Fibroblast of pulmonary artery (primary cell): ENCODE results near the gene IFNGR1.
A peak's percentile ranks its signal among the peaks of the same experiment; 100 is the strongest.

ENCODE experiments used
- DNase-seq: peaks from one replicate; pipeline ENCODE4 v3.0.0-alpha.2; 2010; ENCODE audit warnings: low read depth
- H3K4me3 ChIP-seq: replicated peaks from 2 replicates; pipeline ENCODE4 v1.5.1; 2011; ENCODE audit warnings: low read depth, mild to moderate bottlenecking, control low read depth, low read length, moderate library complexity
- CTCF ChIP-seq: IDR thresholded peaks from 2 replicates; pipeline ENCODE4 v1.5.1; 2011; ENCODE audit warnings: mild to moderate bottlenecking, control low read depth, low read length, inconsistent platforms; ENCODE audit errors: missing control alignments

IFNGR1 gene

GRCh38 chr6:137218917-137219663 is at the start of gene IFNGR1:
Gene IFNGR1 (minus strand): TSS chr6:137219385. CDS start chr6:137219327, 58 bp downstream.
- peak within 1 kb of the TSS; percentile 82 for H3K4me3 ChIP-seq
- peak; percentile 96 for DNase-seq
- no peak for TF ChIP-seq CTCF

GRCh38 chr6:137268911-137269310 is 49.7 kb upstream of the IFNGR1 start:
- H3K4me3 ChIP-seq: no peak overlapping the region
- no peak for TF ChIP-seq CTCF
- no peak for DNase-seq

GRCh38 chr6:137266309-137266586 is 47.1 kb upstream of the IFNGR1 start:
- peak; percentile 30 for DNase-seq
- H3K4me3 ChIP-seq: no peak overlapping the region
- no peak for TF ChIP-seq CTCF

DNA sequence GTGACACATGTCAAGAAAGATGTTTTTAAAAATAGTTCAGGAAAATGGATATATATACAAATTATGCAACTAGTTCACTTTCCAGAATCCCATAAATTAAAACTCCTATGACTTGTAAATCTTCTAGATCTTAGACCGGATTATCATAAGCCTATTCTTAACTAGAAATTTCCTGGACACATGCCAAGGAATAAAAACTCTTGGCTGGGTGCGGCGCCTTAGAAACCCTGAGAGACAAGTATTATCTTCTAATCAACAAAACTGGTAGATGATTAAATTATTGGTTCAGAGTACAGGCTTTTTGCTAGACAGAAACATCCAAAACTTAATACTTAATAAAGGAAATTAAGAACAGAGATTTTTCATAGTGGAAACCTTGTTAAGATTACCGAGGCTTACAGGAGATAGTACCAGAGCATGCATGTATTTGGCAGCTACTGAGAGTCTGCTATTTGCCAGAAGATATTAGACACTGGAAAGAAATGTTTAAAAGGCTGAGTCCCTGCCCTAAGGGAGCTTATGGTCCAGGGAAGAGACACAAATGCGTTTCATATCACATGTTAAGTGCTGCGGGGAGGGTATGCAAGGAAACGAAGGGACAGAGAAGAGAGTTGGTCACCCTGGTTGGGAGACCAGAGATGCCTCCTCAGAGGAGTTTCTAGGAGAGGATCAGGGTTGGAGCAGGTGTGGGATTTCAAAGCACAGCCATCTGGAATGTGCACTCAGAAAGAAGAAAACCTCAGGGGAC is 46.5 kb upstream of the IFNGR1 start:
- H3K4me3 ChIP-seq: no peak overlapping the region
- DNase-seq: no peak
- no peak for TF ChIP-seq CTCF

- no peak overlapping the region for H3K4me3 ChIP-seq
- DNase-seq: no peak
- TF ChIP-seq CTCF: no peak
Observed at GRCh38 chr6:137264311-137265075, 45.3 kb upstream of the IFNGR1 start.

- TF ChIP-seq CTCF: no peak
- H3K4me3 ChIP-seq: no peak overlapping the region
- DNase-seq: no peak
Observed at GRCh38 chr6:137261761-137262160, 42.6 kb upstream of the IFNGR1 start.
